Activated T-helper 17 cell treated with anti-CD3 and anti-CD28 coated beads, Interleukin-2, amount 50 U/mL, for 72 hours (primary cell): Measurements from ENCODE around the gene TUBGCP6. TPM values are rescaled to one million over a fixed set of nuclear protein-coding genes. Genes with fewer than 3 reads are reported as not detected.
"Not testable (repeated sequence)": the region's sequence is repeated elsewhere in the genome, so short reads cannot be mapped to it uniquely, and the experiment has no call there.

Experiments used
- ATAC-seq: fragments of 150-1000 bp; cut with Tn5 transposase; replicated peaks from 2 replicates; pipeline ENCODE4 v1.10.0; 2021; ENCODE audit warnings: mild to moderate bottlenecking, moderate library complexity
- H3K27ac Mint-ChIP-seq: one replicate; pipeline ENCODE4 v1.8.0; 2022; ENCODE audit warnings: mixed read lengths
- H3K27me3 Mint-ChIP-seq: one replicate; pipeline ENCODE4 v1.8.0; 2022; ENCODE audit warnings: mixed read lengths
- H3K36me3 Mint-ChIP-seq: one replicate; pipeline ENCODE4 v1.8.0; 2022; ENCODE audit warnings: low read depth, mild to moderate bottlenecking, mixed read lengths
- H3K4me1 Mint-ChIP-seq: one replicate; pipeline ENCODE4 v1.8.0; 2022; ENCODE audit warnings: mixed read lengths
- H3K4me3 Mint-ChIP-seq: one replicate; pipeline ENCODE4 v1.8.0; 2022; ENCODE audit warnings: mild to moderate bottlenecking, mixed read lengths
- H3K9me3 Mint-ChIP-seq: one replicate; pipeline ENCODE4 v1.8.0; 2022; ENCODE audit warnings: mixed read lengths
- total RNA-seq, 2 donors: library from RNA; stranded (reverse); gene quantifications; one replicate each; pipeline ENCODE4 v1.2.3, GENCODE V29; 2022

Gene TUBGCP6
- total RNA-seq, 2 donors from 2014 or later = 44.5 to 51.1 TPM

DNA sequence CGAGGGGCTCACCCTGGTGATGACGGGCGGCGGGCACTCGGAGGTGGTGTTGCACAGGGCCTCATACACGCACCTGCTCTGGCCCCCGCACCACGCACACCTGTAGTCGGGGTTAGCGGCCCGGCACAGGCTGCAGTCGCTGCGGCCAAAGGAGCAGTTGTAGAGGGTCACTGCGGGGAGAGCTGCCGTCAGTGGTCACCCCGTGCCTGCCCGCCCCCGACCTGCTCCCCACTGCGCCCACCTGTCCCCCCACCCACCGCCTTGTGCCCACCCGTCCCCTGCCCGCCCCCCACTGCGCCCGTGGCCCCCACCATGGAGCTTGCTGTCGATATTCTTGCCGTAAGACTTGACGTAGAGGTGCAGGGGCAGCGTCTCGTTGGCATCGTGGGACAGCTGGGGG, 39.0 kb upstream of the TUBGCP6 start:
- H3K27ac Mint-ChIP-seq = no peak overlapping the region
- H3K36me3 Mint-ChIP-seq = no peaks in the 10 kb centered on the region
- H3K4me3 Mint-ChIP-seq = no peak overlapping the region
- ATAC-seq = no peak
- H3K9me3 Mint-ChIP-seq = no peaks in the 10 kb centered on the region
- H3K27me3 Mint-ChIP-seq = no peaks in the 10 kb centered on the region
- no peaks in the 10 kb centered on the region for H3K4me1 Mint-ChIP-seq

DNA sequence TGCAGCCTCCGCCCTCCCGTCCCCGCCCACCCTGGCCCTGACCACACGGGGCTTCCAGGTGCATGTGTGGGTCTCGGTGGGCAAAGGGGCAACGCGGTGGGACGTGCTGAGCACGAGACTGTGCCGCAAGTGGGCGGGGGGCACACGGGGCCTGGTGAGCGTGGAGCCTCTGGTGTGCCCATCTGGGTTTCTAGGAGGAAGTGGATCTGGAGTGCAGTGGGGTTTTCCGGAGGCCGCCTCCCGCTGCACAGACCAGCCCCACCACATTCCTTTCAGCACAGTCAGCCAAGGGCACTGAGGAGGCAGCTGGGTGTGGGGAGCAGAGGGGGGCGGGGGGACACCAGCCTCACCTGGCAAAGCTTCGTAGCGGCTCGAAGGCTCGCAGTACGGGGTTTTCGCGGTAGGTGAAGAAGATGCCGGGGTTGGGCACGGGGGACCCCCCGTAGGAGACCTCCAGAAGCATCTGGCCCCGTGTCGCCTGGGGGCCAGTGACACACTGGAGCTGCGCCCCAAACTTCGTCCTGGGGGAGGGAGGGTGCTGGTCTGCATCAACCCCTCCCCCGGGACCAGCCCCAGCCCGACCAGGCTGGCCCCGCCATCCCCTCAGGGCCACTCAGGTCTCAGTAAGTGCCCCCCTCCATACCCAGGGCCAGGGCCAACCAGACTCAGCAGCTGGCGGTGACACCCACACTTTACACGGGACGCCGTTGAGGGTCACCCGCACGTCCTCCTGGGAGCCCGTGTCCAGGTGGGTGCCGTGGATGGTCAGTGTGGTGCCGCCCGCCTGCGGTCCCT, 37.7 kb upstream of the TUBGCP6 start:
- Mint-ChIP-seq H3K27ac (no peak overlapping the region), H3K9me3 (no peaks in the 10 kb centered on the region), H3K4me3 (no peak overlapping the region), H3K4me1 (no peaks in the 10 kb centered on the region), H3K36me3 (no peaks in the 10 kb centered on the region), H3K27me3 (no peaks in the 10 kb centered on the region)
- ATAC-seq = no peak

DNA sequence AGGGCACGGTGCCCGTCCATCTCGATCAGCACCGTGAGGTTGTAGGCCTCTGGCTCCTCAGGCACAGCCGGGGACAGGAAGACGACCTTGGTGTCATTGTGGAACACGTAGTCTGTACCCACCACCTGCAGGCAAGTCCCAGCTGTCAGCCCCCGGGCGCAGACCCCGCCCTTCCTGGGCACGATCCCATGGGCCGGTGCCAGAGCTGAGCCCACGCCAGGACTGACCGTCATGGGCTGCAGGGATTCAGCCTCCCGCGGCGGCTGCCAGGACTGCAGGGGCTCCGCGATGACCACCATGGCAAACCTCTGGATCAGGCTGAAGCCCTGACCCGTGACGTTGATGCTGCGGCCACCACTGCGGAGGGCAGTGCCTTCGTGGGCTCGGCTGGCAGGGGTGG, 37.1 kb upstream of the TUBGCP6 start:
- Mint-ChIP-seq H3K36me3 (no peaks in the 10 kb centered on the region), H3K4me1 (no peaks in the 10 kb centered on the region), H3K4me3 (no peak overlapping the region), H3K9me3 (no peaks in the 10 kb centered on the region), H3K27ac (no peak overlapping the region), H3K27me3 (no peaks in the 10 kb centered on the region)
- no peak for ATAC-seq

DNA sequence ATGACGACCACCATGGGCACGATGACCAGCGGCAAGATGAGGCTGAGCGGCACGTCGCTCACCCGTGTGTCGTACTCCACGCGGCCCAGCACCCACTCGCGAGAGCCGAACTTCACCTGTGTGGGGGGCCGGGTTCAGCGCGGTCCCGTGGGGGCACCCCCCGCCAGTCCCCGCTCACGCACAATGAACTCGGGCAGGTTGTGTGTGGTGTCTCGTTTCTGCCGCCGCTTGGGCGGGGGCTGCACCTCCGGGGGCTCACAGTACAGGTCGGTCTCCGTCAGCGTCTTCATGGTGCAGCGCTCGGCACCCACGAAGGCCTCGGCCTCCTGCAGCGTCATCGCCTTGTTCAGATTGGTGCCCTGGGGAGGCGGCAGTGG, 36.5 kb upstream of the TUBGCP6 start:
- no peak for ATAC-seq
- Mint-ChIP-seq H3K9me3 (no peaks in the 10 kb centered on the region), H3K27me3 (no peaks in the 10 kb centered on the region), H3K4me3 (no peak overlapping the region), H3K27ac (no peak overlapping the region), H3K36me3 (no peaks in the 10 kb centered on the region), H3K4me1 (no peaks in the 10 kb centered on the region)

DNA sequence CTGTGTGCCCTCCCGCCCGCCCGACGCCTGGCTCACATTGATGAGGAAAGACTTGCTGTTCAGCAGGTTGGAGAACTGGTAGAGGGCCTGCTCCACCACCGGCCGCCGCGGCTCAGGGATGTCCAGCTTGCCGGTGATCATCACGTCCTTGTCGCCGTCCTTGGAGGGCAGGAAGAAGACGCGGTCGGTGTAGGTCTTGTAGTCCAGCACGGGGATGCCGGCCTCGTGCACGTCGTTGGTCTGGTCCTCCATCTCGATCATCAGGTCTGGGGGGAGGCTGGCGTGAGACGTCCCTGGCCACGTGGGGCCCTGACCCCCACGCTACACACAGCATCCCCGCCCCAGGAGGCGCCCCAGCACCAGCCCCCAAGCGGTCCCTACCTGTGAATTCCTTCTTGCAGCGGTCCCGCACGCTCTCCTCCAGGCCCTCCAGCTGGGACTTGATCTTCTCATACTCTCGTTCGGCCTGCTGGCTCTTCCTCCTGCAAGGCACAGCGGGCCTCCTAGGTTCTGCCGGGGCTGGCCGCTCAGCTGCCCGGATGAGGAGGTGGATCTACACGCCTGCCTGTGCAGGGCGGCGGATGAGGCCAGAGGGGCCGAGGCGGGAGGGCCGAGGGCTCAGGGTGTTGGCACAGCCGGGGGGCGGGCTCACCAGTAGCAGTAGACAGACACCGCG, 36.0 kb upstream of the TUBGCP6 start:
- Mint-ChIP-seq H3K9me3 (no peaks in the 10 kb centered on the region), H3K27me3 (no peaks in the 10 kb centered on the region), H3K36me3 (no peaks in the 10 kb centered on the region), H3K4me3 (no peak overlapping the region), H3K4me1 (no peaks in the 10 kb centered on the region), H3K27ac (no peak overlapping the region)
- no peak for ATAC-seq

DNA sequence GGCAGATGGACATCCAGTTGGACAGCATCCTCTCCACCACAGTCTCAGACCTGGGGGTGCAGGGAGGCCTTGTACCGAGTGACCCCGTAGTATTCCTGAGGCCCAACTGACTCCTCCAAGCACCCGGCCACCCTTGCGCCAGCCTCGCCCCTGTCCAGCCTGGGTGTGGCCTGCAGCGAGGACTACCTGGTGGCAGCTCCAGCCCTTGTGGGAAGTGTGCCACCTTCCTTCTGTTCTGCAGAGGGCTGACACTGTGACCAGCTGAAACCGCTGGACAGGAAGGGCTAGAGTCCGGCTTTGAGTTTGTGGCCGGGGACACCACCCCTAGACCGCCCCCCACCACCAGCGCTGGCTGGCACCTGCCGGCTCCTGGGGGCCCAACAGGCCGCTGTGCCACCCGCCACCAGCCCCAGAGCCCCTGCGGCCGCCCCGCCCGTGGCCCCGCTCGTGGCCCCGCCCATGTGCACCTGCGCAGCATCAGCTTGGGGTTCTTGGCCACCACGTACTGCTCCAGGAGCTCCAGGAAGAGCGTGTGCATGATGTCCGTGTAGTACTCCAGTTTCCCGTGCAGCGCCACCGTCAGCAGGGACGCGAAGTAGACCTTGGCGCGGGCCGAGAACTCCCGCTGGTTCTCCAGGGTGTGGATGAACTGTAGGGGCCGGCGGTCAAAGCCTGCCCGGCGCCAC, 35.3 kb upstream of the TUBGCP6 start:
- Mint-ChIP-seq H3K9me3 (no peaks in the 10 kb centered on the region), H3K4me3 (no peak overlapping the region), H3K4me1 (no peaks in the 10 kb centered on the region), H3K27ac (no peak overlapping the region), H3K27me3 (no peaks in the 10 kb centered on the region), H3K36me3 (no peaks in the 10 kb centered on the region)
- ATAC-seq = no peak

DNA sequence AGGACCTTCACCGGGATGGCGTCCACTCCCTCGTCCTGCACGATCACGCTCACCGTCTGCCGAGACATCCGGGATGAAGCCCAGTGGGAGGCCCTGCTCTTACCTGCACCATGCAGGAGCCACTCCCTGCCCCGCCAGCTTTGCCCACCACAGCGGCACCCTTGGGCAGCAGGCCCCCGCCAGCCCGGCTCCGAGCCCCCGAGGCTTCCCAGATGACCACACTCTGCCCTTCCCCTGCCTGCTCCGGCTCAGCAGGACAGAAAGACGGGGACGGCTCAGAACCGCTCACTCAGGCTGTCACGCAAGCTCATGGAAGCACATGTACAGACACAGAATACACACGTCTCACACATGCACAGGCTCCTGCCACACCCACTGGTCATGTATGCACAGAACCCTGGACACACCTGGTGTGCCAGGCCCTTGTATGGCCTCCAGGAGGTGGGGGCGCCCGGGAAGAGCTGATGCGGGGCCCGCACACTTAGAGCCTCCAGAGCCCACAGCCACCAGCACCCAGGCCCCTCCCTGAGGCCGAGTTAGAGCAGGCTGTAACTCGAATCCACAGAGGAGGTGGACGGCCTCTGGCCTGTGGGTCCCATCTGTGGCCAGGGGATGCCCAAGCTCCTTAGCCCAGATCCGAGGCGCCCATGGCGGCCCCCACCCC, 34.3 kb upstream of the TUBGCP6 start:
- H3K36me3 Mint-ChIP-seq = no peaks in the 10 kb centered on the region
- no peaks in the 10 kb centered on the region for H3K9me3 Mint-ChIP-seq
- no peak overlapping the region for H3K4me3 Mint-ChIP-seq
- peaks cover under 1% of the 10 kb centered on the region for H3K4me1 Mint-ChIP-seq
- no peak for ATAC-seq
- no peak overlapping the region for H3K27ac Mint-ChIP-seq
- no peaks in the 10 kb centered on the region for H3K27me3 Mint-ChIP-seq

DNA sequence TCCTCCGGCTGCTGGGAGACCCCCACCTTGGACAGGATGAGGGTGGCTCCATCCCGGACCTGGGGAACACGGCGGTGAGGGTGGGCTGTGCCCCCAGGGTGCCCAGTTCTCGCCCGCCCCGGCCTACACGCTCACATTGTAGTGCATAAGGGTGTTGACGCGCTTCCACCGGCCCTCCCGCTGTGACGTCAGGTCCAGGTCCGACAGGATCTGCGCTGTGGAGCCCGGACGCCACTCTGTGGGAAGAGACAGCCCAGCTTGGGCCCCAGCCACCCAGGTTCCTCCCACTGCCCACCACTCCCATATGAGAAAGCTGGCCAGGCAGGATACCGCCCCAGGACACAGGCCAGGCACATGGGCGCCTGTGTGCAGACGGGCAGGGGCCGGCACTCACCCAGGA, 33.6 kb upstream of the TUBGCP6 start:
- Mint-ChIP-seq H3K36me3 (no peaks in the 10 kb centered on the region), H3K4me1 (peaks cover 5% of the 10 kb centered on the region), H3K27me3 (no peaks in the 10 kb centered on the region), H3K9me3 (no peaks in the 10 kb centered on the region), H3K27ac (no peak overlapping the region), H3K4me3 (no peak overlapping the region)
- no peak for ATAC-seq

DNA sequence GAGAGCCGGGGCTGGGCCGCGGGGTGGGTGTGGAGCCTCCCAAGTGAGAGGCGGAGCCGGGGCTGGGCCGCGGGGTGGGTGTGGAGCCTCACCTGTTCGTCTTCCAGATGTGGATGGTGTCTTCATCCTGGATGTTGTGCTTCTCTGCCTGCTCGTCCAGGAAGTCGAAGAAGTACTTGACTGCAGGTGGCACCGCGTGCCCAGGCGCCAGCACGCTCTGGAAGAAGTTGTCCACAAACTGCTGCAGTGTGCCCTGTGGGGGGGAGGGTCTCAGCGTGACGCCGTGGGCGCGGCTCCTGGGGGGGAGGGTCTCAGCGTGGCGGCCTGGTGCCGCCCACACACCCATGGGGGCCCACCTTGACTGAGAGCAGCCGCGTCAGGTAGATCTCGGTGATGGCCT, 32.9 kb upstream of the TUBGCP6 start:
- Mint-ChIP-seq H3K27me3 (no peaks in the 10 kb centered on the region), H3K9me3 (no peaks in the 10 kb centered on the region), H3K36me3 (no peaks in the 10 kb centered on the region), H3K27ac (no peak overlapping the region), H3K4me1 (peaks cover 5% of the 10 kb centered on the region), H3K4me3 (no peak overlapping the region)
- no peak for ATAC-seq

DNA sequence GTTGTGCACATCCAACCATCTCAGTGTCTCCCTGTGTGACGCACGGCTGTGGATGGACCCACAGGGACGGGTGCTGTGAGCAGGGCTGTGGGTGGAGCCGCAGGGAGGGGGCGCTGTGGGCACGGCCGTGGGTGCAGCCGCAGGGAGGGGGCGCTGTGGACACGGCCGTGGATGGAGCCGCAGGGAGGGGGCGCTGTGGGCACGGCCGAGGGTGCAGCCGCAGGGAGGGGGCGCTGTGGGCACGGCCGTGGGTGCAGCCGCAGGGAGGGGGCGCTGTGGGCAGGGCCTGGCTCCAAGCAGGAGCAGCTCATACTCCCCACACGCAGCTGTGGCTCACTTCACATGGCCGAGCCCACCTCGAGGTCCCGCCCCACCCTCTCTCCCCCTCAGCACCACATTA, 31.3 kb upstream of the TUBGCP6 start:
- Mint-ChIP-seq H3K27me3 (no peaks in the 10 kb centered on the region), H3K4me3 (no peak overlapping the region), H3K9me3 (no peaks in the 10 kb centered on the region), H3K27ac (no peak overlapping the region), H3K36me3 (no peaks in the 10 kb centered on the region), H3K4me1 (peaks cover 5% of the 10 kb centered on the region)
- ATAC-seq = peak; percentile 77

DNA sequence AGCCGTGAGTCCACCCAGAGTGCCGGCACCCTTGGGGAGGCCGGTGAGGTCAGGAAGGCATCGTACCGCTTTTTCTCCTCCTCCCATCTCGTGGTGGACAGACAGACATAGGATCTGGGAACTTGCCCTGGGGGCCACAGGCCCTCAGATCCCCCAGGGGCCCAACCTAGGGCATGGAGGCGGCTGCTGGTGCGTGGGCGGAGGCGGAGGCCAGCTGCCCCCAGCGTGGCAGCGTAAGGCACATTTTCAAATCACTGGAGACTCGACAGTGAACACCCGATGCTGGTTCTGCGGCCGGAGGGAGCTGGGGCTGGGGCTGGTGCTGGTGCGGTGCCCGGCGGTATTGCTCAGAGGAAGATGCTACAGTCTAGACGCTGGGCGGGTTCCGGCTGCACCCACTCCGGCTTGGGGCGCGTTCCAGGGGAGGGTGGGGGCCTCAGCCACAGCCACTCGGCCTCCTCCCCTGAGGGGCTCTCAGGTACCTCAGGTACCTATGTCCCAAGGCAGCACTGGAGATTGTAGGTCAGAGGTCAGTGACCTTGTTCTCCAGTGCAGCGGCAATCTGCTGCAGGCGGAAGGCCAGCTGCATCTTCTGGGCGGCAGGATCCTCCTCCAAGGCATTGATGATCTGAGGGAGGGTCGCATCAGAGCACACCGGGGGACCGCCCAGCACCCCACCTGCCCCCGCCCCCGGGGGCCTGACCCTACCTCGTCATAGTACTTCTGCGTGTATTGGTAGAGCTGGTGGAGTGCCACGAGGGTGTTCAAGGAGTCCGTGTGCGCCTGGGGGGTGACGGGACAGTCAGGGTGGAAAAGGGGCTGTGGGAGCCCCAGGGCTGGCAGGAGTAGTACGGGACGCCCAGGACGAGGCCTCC, 30.6 kb upstream of the TUBGCP6 start:
- H3K9me3 Mint-ChIP-seq = no peaks in the 10 kb centered on the region
- ATAC-seq = no peak
- peaks cover 5% of the 10 kb centered on the region for H3K4me1 Mint-ChIP-seq
- H3K27ac Mint-ChIP-seq = no peak overlapping the region
- H3K4me3 Mint-ChIP-seq = no peak overlapping the region
- no peaks in the 10 kb centered on the region for H3K27me3 Mint-ChIP-seq
- no peaks in the 10 kb centered on the region for H3K36me3 Mint-ChIP-seq

DNA sequence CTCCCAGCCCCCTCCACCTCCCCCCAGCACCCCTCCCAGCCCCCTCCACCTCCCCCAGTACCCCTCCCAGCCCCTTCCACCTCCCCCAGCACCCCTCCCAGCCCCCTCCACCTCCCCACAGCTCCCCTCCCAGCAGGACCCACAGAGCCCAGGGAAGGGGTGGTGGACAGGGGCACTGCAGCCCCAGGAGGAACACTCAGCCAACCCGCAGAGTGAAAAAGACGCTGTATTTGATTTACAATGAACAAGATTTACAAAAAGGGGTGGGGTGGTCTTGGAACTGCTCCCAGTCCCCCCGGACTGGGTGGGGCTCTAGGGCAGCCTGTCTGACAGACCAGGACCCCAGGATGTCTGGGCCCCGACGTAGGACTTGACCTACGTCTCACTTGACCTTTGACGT, 29.9 kb upstream of the TUBGCP6 start:
- ATAC-seq = no peak
- no peaks in the 10 kb centered on the region for H3K9me3 Mint-ChIP-seq
- peaks cover 5% of the 10 kb centered on the region for H3K4me1 Mint-ChIP-seq
- no peak overlapping the region for H3K27ac Mint-ChIP-seq
- H3K36me3 Mint-ChIP-seq = no peaks in the 10 kb centered on the region
- no peak overlapping the region for H3K4me3 Mint-ChIP-seq
- H3K27me3 Mint-ChIP-seq = no peaks in the 10 kb centered on the region

DNA sequence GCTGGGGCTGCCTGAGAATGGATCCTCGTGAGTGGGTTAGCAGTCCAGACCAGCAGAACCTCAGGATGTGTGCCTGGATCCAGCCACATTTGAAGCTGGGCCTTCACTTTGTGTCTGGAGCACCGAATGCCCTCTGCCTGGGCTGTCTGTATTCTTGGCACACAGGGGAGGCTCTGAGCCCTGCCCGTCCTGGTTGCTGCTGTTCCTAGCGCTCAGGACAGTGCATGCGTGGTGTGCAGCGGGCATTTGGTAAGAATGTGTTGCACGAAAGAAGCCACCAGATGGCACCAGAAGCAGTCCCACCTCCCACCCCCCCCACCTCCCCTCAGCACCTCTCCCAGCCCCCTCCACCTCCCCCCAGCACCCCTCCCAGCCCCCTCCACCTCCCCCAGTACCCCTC, 29.5 kb upstream of the TUBGCP6 start:
- Mint-ChIP-seq H3K4me1 (peaks cover 5% of the 10 kb centered on the region), H3K4me3 (no peak overlapping the region), H3K27ac (no peak overlapping the region), H3K27me3 (no peaks in the 10 kb centered on the region), H3K36me3 (no peaks in the 10 kb centered on the region), H3K9me3 (no peaks in the 10 kb centered on the region)
- no peak for ATAC-seq

DNA sequence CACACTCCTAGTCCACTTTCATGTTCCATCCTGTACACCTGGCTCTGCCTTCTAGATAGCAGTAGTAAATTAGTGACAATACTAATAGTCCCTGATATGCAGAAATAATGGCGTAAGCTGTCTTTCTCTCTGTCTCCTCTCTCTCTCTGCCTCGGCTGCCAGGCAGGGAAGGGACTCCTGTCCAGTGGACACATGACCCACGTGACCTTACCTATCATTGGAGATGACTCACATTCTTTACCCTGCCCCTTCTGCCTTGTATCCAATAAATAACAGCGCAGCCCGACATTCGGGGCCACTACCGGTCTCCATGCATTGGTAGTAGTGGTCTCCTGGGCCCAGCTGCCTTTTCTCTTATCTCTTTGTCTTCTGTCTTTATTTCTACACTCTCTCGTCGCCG, 29.0 kb upstream of the TUBGCP6 start:
- H3K36me3 Mint-ChIP-seq, H3K4me3 Mint-ChIP-seq, H3K27ac Mint-ChIP-seq, ATAC-seq, H3K27me3 Mint-ChIP-seq, H3K9me3 Mint-ChIP-seq, H3K4me1 Mint-ChIP-seq: not testable (repeated sequence)
